Hepatocyte (in vitro differentiated cells): ENCODE data around the gene SPDEF. TPM values are rescaled to one million over a fixed set of nuclear protein-coding genes. Genes with fewer than 3 reads are reported as not detected.

Source experiments
- DNase-seq: peaks from one replicate; pipeline ENCODE4 v3.0.0-alpha.2; 2016; ENCODE audit warnings: low spot score
- H2AFZ ChIP-seq: fragments of 200-600 bp; sonication (generic); 2 replicates; pipeline ENCODE4 v1.6.0; 2016; ENCODE audit warnings: antibody characterized with exemption, mild to moderate bottlenecking
- H3K27ac ChIP-seq: fragments of 200-600 bp; sonication (generic); 2 replicates; pipeline ENCODE4 v1.5.1; 2016; ENCODE audit warnings: mild to moderate bottlenecking
- H3K27me3 ChIP-seq: fragments of 200-600 bp; sonication (generic); 2 replicates; pipeline ENCODE4 v1.6.1; 2016
- H3K36me3 ChIP-seq: fragments of 200-600 bp; sonication (generic); replicated peaks from 2 replicates; pipeline ENCODE4 v1.5.1; 2016; ENCODE audit warnings: low read depth; ENCODE audit not compliant: insufficient read depth
- H3K4me1 ChIP-seq: fragments of 200-600 bp; sonication (generic); 2 replicates; pipeline ENCODE4 v1.5.1; 2016; ENCODE audit warnings: mild to moderate bottlenecking, moderate library complexity; ENCODE audit not compliant: insufficient read depth
- H3K4me2 ChIP-seq: fragments of 200-600 bp; sonication (generic); 2 replicates; pipeline ENCODE4 v1.6.0; 2016
- H3K4me3 ChIP-seq: fragments of 200-600 bp; sonication (generic); 2 replicates; pipeline ENCODE4 v1.5.1; 2016; ENCODE audit warnings: mild to moderate bottlenecking
- H3K79me2 ChIP-seq: fragments of 200-600 bp; sonication (generic); 2 replicates; pipeline ENCODE4 v1.6.0; 2017; ENCODE audit warnings: mild to moderate bottlenecking
- H3K9me2 ChIP-seq: fragments of 200-600 bp; sonication (generic); replicated peaks from 2 replicates; pipeline ENCODE4 v1.6.0; 2017; ENCODE audit warnings: mild to moderate bottlenecking; ENCODE audit not compliant: insufficient read depth
- H3K9me3 ChIP-seq: fragments of 200-600 bp; sonication (generic); 2 replicates; pipeline ENCODE4 v1.5.1; 2016; ENCODE audit warnings: low read depth, mild to moderate bottlenecking
- H4K20me1 ChIP-seq: fragments of 200-600 bp; sonication (generic); 2 replicates; pipeline ENCODE4 v1.6.0; 2016; ENCODE audit warnings: mild to moderate bottlenecking; ENCODE audit not compliant: insufficient read depth, poor library complexity, severe bottlenecking
- CTCF ChIP-seq: fragments of 200-600 bp; sonication (generic); IDR thresholded peaks from 2 replicates; pipeline ENCODE4 v1.5.1; 2016; ENCODE audit warnings: antibody characterized with exemption, mild to moderate bottlenecking; ENCODE audit not compliant: poor library complexity
- EZH2 ChIP-seq: fragments of 200-600 bp; sonication (generic); IDR thresholded peaks from 2 replicates; pipeline ENCODE4 v1.6.1; 2016; ENCODE audit warnings: antibody characterized with exemption, mild to moderate bottlenecking, borderline replicate concordance
- EZH2phosphoT487 ChIP-seq: fragments of 200-600 bp; sonication (generic); IDR thresholded peaks from one replicate; pipeline ENCODE4 v1.6.1; 2018; ENCODE audit warnings: antibody characterized with exemption, mild to moderate bottlenecking, low read depth, moderate library complexity; ENCODE audit not compliant: unreplicated experiment, severe bottlenecking
- WGBS: methylation state at CpG from one replicate; pipeline ENCODE4 v1.1.6; 2016; ENCODE audit warnings: low lambda C conversion rate; ENCODE audit errors: missing lambda C conversion rate; 5-methylcytosine and 5-hydroxymethylcytosine counted together
- polyA plus RNA-seq: library from polyadenylated mRNA; unstranded; fragments of >200 nt; fragmentation: Nextera tagmentation; extraction: Ambion mirVana; gene quantifications from 2 replicates; pipeline ENCODE4 v1.2.1, GENCODE V29; 2016
- total RNA-seq: library from RNA; depleted of rRNA; stranded (reverse); fragments of >200 nt; gene quantifications from 2 replicates; pipeline ENCODE4 v1.2.3, GENCODE V29; 2014

The SPDEF gene
- total and polyA plus RNA-seq, 2 experiments from 2014 or later = 0.80 to 1.5 TPM

GRCh38 chr6:34523441-34524206, 32.5 kb downstream of the SPDEF start:
- Histone ChIP-seq H3K79me2 (no peaks in the 10 kb centered on the region), H3K4me2 (no peak overlapping the region), H3K9me3 (no peaks in the 10 kb centered on the region), H3K9me2 (no peaks in the 10 kb centered on the region), H3K4me3 (no peak overlapping the region), H3K36me3 (no peaks in the 10 kb centered on the region), H3K27me3 (no peaks in the 10 kb centered on the region), H3K4me1 (peaks cover 12% of the 10 kb centered on the region), H2AFZ (no peak overlapping the region), H4K20me1 (no peaks in the 10 kb centered on the region), H3K27ac (no peak overlapping the region)
- WGBS = 92% methylated on average over 8 of the region's 8 CpGs
- no peak for TF ChIP-seq EZH2phosphoT487
- TF ChIP-seq EZH2 = no peak
- TF ChIP-seq CTCF = no peak
- no peak for DNase-seq

- Histone ChIP-seq H3K79me2 (no peaks in the 10 kb centered on the region), H3K4me1 (peaks cover 12% of the 10 kb centered on the region), H3K36me3 (no peaks in the 10 kb centered on the region), H3K4me2 (no peak overlapping the region), H4K20me1 (no peaks in the 10 kb centered on the region), H3K27me3 (no peaks in the 10 kb centered on the region), H3K27ac (no peak overlapping the region), H3K9me2 (no peaks in the 10 kb centered on the region), H3K4me3 (no peak overlapping the region), H2AFZ (no peak overlapping the region), H3K9me3 (no peaks in the 10 kb centered on the region)
- TF ChIP-seq EZH2 (no peak), EZH2phosphoT487 (no peak), CTCF (no peak)
- 87% methylated on average over 10 of the region's 10 CpGs for WGBS
- no peak for DNase-seq
Observed at GRCh38 chr6:34522761-34523160, 33.4 kb downstream of the SPDEF start.

GRCh38 chr6:34521463-34522285, 34.5 kb downstream of the SPDEF start:
- H4K20me1 ChIP-seq = no peaks in the 10 kb centered on the region
- no peaks in the 10 kb centered on the region for H3K9me2 ChIP-seq
- H2AFZ ChIP-seq = no peak overlapping the region
- TF ChIP-seq CTCF (no peak), EZH2phosphoT487 (no peak), EZH2 (no peak)
- H3K9me3 ChIP-seq = no peaks in the 10 kb centered on the region
- no peaks in the 10 kb centered on the region for H3K79me2 ChIP-seq
- no peak overlapping the region for H3K4me2 ChIP-seq
- H3K4me1 ChIP-seq = peaks cover 10% of the 10 kb centered on the region
- 93% methylated on average over 28 of the region's 28 CpGs for WGBS
- H3K4me3 ChIP-seq = no peak overlapping the region
- no peaks in the 10 kb centered on the region for H3K27me3 ChIP-seq
- no peak overlapping the region for H3K27ac ChIP-seq
- no peaks in the 10 kb centered on the region for H3K36me3 ChIP-seq
- no peak for DNase-seq
